SU-DHL-6 (cell line): ENCODE measurements around the gene BICD1.

Source experiments
- CTCF ChIP-seq: fragments of 200-600 bp; sonication (generic); IDR thresholded peaks from one replicate; pipeline ENCODE4 v1.5.1; 2017; ENCODE audit warnings: antibody characterized with exemption, mild to moderate bottlenecking, low read length, moderate library complexity; ENCODE audit not compliant: insufficient read depth, poor library complexity, severe bottlenecking
- EZH2phosphoT487 ChIP-seq: fragments of 200-600 bp; sonication (generic), shearing (Covaris generic); conservative IDR thresholded peaks from 2 replicates; pipeline ENCODE4 v1.6.1; 2018; ENCODE audit warnings: mild to moderate bottlenecking, antibody characterized with exemption, low read length, moderate library complexity, mixed read lengths

- no peak for TF ChIP-seq CTCF
- TF ChIP-seq EZH2phosphoT487: no peak
Measured at GRCh38 chr12:32248441-32249140, 141.9 kb downstream of the BICD1 start.
